Ishikawa (cell line): ENCODE measurements around the gene KRT79.
A peak's percentile ranks its signal among the peaks of the same experiment; 100 is the strongest.

Source experiments
- CEBPB ChIP-seq: IDR thresholded peaks from 2 replicates; pipeline ENCODE4 v1.6.1; 2012
- CREB1 ChIP-seq: IDR thresholded peaks from 2 replicates; pipeline ENCODE4 v1.6.1; 2012; ENCODE audit warnings: low read depth
- EGR1 ChIP-seq: IDR thresholded peaks from 2 replicates; pipeline ENCODE4 v1.6.1; 2012
- EP300 ChIP-seq: IDR thresholded peaks from 2 replicates; pipeline ENCODE4 v1.6.1; 2012; ENCODE audit warnings: borderline replicate concordance
- FOXM1 ChIP-seq: IDR thresholded peaks from 2 replicates; pipeline ENCODE4 v1.6.1; 2012; ENCODE audit warnings: low read depth, borderline replicate concordance
- MAX ChIP-seq: IDR thresholded peaks from 2 replicates; pipeline ENCODE4 v1.6.1; 2012
- NFIC ChIP-seq: IDR thresholded peaks from 2 replicates; pipeline ENCODE4 v1.6.1; 2012
- RAD21 ChIP-seq: IDR thresholded peaks from 2 replicates; pipeline ENCODE4 v1.6.1; 2012; ENCODE audit warnings: low read depth
- REST ChIP-seq: IDR thresholded peaks from 2 replicates; pipeline ENCODE4 v1.6.1; 2012; ENCODE audit warnings: low read depth, mild to moderate bottlenecking
- TAF1 ChIP-seq: IDR thresholded peaks from 2 replicates; pipeline ENCODE4 v1.6.1; 2012; ENCODE audit warnings: low read depth, mild to moderate bottlenecking
- TCF12 ChIP-seq: IDR thresholded peaks from 2 replicates; pipeline ENCODE4 v1.6.1; 2012; ENCODE audit warnings: low read depth
- TEAD4 ChIP-seq: IDR thresholded peaks from 2 replicates; pipeline ENCODE4 v1.6.1; 2012
- USF1 ChIP-seq: IDR thresholded peaks from 2 replicates; pipeline ENCODE4 v1.6.1; 2012
- YY1 ChIP-seq: IDR thresholded peaks from 2 replicates; pipeline ENCODE4 v1.6.1; 2012; ENCODE audit warnings: low read depth
- ZBTB7A ChIP-seq: IDR thresholded peaks from 2 replicates; pipeline ENCODE4 v1.6.1; 2012; ENCODE audit warnings: low read depth

The KRT79 gene

GRCh38 chr12:52776913-52777395 lies 57.2 kb downstream of the KRT79 start, which contains the start of gene KRT76:
Gene KRT76 (minus strand): TSS chr12:52777345. CDS start chr12:52777291, 54 bp downstream.
- TF ChIP-seq YY1 = no peak
- no peak for TF ChIP-seq TAF1
- TF ChIP-seq MAX = no peak

GRCh38 chr12:52776435-52776834 lies 57.7 kb downstream of the KRT79 start:
- TF ChIP-seq TCF12 (no peak), EP300 (no peak), EGR1 (no peak), REST (no peak), CEBPB (no peak), RAD21 (no peak), ZBTB7A (no peak), NFIC (no peak), TEAD4 (no peak), YY1 (no peak), FOXM1 (no peak), TAF1 (no peak), MAX (no peak)

- TF ChIP-seq YY1 (peak; percentile 31; the same call in 1 of the 2 replicates), EP300 (peak; percentile 76; the same call in 1 of the 2 replicates), RAD21 (no peak; the same call in 1 of the 2 replicates), TEAD4 (peak; percentile 85), USF1 (no peak), TCF12 (peak; percentile 83), CREB1 (no peak), REST (0 out of 2 replicates have a peak, but pooled peaks have one; percentile 12), ZBTB7A (peak; percentile 65; the same call in 1 of the 2 replicates), MAX (no peak), EGR1 (no peak), FOXM1 (0 out of 2 replicates have a peak, but pooled peaks have one; percentile 31), TAF1 (no peak), NFIC (peak; percentile 92), CEBPB (no peak)
These were observed 59.4 kb downstream of the KRT79 start for GRCh38 chr12:52774629-52775250.

- TF ChIP-seq USF1 = no peak
- no peak for TF ChIP-seq CEBPB
- TF ChIP-seq EGR1 = no peak
- no peak for TF ChIP-seq YY1
- TF ChIP-seq TEAD4 = no peak
- no peak for TF ChIP-seq FOXM1
- no peak for TF ChIP-seq MAX
- TF ChIP-seq EP300 = no peak
- TF ChIP-seq CREB1 = no peak
These were observed 61.3 kb downstream of the KRT79 start for GRCh38 chr12:52772772-52773171.

GRCh38 chr12:52772188-52772587 lies 61.9 kb downstream of the KRT79 start:
- TF ChIP-seq ZBTB7A (no peak), EGR1 (no peak), RAD21 (no peak), FOXM1 (no peak), YY1 (no peak), CEBPB (no peak), MAX (no peak)
